ENCODE data around the gene SYNE1.
"Not testable (repeated sequence)": the region's sequence is repeated elsewhere in the genome, so short reads cannot be mapped to it uniquely, and the experiment has no call there.

The SYNE1 gene

DNA sequence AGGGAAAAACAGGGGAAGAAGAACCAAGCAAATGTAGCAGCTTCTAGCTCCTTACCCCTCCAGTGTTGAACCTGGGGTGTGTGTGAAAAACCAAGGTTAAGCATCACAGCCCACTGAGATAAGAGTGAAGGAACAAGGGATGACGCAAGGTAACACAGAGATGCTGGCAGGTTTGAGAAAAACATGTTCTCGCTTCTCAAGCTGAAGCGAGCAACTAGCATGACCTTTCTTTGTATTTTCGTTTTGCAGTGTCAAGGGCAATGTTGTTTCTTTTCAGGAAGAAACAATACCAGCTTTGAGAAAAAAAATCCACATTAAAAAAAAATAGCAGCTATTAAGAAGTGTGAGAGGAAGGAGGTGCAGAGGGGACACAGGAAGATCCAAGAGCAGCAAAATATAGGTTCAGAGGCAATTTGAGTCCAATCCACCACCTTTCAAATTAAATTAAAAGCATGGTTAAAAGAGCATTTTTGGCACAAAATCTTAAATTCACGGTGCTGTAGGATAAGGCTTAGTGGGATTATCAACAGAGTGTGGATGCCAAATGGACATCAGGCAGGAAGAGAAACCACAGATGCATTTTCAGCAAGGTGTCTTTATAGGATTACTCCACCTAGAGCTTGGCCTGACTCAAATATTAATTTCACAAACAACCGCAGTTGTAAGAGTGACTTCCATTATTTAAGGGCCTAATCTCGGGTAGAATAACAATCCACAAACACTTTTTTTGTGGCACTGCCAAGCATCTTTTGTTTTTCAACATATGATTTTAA lies 70.9 kb downstream of the SYNE1 start:
- DNase-seq (ENCODE audit: low spot score): no peak

DNA sequence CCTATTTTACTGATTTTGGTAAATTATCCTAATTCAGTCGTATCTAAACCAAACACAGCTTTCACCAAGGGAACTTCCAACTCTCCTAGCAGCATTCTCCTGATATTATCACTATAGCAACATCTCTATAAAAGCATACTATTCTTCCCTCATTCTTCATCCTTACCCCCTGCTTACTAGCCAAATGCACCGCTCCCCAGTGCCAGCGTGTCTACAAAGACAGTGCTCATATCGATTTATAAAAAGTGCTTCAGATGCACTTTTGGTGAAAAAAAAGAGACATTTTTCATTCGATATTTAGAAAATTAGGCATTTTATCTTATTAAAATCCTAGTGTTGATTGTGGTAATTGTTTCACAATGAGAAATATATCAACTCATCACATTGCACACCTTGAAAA lies 74.0 kb downstream of the SYNE1 start:
- DNase-seq (ENCODE audit: low spot score): no peak

DNA sequence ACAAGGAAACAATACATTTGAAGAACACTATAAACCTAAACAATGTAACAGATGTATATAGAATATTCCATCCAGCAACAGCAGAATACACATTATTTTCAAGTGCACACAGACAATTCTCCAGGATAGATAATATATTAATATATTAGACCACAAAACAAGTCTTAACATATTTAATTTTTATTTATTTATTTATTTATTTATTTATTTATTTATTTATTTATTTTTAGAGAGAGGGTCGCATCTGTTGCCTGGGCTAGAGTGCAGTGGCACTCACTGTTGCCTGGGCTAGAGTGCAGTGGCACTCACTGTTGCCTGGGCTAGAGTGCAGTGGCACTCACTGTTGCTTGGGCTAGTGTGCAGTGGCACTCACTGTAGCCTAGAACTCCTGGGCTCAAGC lies 78.4 kb downstream of the SYNE1 start:
- not testable (repeated sequence) for DNase-seq (ENCODE audit: low spot score)

DNA sequence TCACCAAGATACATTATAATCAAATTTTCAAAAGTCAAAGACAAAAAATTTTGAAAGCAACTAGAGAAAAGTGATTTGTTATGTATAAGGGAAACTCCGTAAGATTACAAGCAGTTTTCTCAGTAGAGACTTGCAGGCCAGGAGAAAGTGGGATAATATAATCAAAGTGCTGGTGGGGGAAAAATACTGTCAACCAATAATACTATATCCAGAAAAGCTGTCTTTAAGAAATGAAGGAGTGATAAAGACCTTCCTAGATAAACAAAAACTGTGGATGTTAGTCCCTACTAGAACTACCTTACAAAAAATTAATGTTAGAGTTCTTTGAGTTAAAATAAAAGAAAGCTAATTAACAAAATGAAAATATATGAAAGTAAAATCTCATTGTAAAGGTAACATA lies 79.7 kb downstream of the SYNE1 start:
- no peak for DNase-seq (ENCODE audit: low spot score)

DNA sequence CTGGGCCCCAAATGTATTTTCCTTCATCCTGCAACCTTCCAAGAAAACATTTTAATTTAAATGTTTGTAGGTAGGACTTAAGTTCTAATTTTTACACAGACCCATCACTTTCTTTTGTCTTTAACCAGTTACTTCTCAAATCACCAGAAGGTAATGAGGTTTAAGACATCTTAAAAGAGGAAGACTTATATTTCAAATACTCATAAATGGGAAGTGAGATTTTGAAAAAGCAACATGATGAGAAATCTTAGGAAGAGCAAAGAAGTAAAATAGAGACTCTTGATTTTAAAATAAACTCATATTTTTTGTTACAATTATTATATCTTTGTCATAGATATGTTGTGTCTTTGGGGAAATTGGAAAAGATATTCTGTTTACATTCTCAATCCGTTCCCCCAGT lies 82.3 kb downstream of the SYNE1 start:
- DNase-seq (ENCODE audit: low spot score): no peak

DNA sequence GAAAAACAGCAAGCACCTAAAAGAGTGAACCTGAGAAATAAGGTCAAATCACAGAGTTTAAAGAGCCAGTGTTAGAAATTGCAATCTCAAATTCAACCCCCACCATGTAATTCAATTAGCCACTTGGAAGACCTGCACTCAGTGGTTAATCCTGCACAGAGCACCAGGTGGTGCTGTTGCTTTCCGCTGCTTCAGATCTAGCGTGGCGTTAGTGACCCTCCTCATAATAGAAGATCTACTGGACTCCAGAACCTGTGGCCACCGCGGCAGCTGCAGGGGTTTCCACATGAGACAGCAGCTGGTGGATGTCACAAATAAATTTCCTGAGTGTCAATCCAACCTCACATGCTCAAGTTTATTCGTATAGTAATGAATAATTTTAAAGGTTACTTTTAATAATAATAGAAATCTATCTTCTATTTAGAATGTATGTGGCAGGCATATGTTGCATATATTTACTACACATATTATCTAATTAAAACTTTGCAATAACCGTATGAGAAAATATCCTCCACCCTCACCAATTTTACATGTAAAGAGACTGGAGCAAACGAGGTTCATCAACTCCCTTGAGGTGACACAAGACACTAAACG lies 84.4 kb downstream of the SYNE1 start:
- no peak for DNase-seq (ENCODE audit: low spot score)

DNA sequence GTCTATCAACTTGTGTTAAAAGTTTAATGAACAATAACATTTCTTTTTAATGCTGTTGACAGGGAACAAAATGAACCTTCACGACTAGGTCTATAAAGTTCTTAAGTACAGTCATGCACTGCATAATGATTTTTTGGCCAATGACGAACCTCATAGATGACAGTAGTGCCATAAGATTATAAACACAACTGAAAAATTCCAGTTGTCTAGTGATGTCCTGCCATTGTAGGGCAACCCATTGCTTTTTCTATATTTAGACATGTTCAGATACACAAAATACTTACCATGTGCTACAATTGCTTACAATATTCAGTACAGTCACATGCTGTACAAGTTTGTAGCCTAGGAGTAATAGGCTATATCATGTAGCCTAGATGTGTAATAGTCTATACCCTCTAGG lies 93.6 kb downstream of the SYNE1 start:
- no peak for DNase-seq (ENCODE audit: low spot score)

DNA sequence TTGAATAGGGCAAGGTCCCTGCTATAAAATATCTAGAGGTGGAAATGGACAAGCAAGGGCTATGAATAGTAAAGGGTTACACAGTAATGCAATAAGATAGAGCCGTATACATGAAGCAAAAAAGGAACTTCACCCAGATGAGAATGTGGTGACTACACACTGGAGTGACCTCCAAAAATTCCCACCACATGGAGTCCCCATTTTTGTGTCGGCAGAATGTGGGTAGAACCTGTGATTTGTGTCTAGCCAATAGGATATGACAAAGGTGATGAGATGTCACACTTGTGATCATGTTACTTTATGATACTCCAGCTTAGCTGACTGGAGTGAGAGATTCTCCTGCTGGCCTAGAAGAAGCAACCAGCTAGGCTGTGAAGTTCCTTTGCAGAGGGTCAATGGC lies 96.8 kb downstream of the SYNE1 start:
- no peak for DNase-seq (ENCODE audit: low spot score)

DNA sequence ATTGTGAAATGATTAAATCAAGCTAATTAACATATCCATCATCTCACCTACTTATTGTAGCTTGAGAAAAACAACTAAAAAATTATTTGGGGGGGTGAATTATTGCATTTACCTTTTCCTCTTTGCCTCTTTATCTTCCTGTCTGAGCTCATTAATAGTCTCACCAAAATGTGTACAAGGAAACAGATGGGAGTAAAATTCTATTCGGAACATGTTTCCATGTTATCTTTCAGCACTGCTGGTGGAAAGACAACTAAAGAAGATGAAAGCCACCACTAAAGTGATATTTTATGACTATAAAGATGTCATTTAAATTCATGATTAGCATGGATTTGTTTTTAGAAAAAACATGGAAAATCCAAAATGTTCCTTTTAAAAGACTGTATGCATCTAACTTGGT lies 102.6 kb downstream of the SYNE1 start:
- DNase-seq (ENCODE audit: low spot score): no peak

DNA sequence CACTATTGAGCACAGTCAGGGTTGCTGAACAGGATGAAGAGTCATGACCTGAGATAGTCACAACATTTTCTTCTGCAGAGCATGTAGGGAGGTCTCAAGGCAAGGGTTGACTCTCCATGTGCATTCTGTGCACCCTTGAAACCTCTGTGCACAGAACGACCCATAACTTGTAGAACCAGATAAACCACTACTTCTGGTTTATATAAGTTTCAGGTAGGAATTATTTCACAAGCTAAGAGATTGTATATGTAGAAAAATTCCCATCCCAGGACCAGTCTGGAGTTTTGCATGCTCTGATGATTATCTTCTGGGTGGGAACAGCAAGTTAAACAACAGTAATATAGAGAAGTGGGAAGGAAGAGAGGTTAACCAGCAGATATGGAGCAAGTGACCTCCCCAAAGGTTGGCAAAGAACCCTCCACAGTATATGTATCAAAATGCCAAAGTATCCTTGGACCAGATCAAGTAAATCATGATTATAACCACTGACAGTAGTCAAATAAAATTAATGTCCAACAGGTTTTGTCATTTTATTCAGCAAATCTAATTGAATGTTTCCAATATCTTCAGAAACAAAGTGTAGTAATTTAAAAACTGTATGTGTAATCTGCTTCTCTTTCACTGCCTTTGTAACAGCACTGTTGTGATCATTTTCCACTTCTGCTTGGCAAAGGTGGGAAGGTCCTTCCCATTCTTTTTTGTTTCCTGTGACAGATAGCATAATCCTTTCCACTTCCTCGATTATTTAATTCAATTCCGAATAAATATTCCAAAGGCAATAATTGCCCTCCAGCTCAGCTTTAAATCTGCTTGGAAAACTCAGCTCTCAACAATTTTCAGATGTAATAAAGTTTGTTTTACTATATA lies 104.4 kb downstream of the SYNE1 start:
- no peak for DNase-seq (ENCODE audit: low spot score)

DNA sequence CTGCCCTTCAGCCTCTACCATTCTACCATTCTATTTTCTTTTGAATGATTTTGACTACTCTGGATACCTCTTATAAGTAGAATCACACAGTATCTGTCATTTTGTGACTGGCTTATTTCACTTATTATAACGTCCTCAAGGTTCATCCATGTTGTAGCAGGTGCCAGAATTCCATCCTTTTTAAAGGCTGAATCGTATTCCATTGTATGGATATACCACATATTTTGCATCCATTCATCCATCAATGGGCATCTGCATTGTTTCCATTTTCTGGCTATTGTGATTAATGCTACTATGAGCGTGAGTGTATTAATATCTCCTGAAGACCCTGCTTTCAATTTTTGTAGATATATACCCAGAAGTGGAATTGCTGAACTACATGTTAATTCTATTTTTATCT lies 105.5 kb downstream of the SYNE1 start:
- no peak for DNase-seq (ENCODE audit: low spot score)

DNA sequence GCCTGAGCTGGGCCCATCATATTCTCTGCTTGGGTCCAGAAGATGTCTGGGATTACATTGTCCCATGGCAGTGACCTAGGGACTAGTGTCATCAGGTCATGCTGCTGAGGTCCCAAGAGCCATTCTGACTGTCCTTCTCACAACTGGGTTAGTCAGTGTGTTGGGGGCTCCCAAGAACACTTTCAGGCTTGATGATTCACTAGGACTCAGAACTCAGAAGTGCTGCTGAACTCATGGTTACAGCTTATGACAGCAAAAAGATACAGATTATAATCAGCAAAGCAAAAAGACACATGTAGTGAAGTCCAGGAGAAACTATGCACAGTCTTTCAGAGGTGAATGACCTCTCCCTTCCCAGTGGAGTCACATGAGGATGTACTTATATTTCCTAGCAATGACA lies 107.8 kb downstream of the SYNE1 start:
- no peak for DNase-seq (ENCODE audit: low spot score)

DNA sequence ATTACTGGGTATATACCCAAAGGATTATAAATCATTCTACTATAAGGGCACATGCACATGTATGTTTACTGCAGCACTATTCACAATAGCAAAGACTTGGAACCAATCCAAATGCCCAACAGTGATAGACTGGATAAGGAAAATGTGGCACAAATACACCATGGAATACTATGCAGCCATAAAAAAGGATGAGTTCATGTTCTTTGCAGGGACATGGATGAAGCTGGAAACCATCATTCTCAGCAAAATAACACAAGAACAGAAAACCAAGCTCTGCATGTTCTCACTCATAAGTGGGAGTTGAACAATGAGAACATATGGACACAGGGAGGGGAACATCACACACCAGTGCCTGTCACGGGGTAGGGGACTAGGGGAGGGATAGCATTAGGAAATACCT lies 123.0 kb downstream of the SYNE1 start:
- not testable (repeated sequence) for DNase-seq (ENCODE audit: low spot score)

DNA sequence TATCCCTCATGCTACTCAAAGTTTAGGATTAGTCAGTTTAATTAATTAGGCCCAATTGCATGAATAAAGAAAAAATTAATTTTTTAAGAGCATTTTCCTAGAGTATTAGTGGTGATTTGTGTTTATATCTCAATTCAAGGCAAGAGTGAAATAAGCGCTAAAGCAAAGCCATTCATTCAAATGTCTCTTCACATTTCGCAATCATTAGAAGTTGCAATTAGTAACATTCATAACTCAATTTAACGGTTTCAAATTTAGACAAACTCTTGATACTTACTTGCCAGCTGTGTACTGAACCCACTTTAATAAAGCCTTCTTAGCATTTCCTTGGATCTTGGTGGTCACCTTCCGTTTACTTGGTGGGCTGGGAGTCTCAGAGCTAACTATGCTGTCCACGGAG lies 127.2 kb downstream of the SYNE1 start:
- DNase-seq (ENCODE audit: low spot score): no peak

DNA sequence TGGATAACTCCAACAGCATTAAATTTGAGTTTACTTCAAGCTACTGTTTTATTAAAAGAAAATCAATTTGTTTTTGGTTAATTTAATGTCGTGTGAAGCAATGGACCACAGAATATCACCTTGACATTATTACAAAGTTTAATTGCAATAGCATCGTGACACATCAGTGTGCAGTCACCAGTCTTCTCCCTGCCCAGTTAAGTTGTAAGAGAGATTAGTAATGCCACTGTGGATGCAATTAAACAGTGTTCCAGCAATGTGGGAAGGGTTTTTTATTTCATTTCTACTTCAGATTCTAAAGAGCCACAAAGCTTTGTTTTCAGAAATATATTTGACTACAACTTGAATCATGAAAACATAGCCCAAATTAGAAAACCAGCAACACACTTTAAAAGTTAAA lies 128.7 kb downstream of the SYNE1 start:
- DNase-seq (ENCODE audit: low spot score): no peak

DNA sequence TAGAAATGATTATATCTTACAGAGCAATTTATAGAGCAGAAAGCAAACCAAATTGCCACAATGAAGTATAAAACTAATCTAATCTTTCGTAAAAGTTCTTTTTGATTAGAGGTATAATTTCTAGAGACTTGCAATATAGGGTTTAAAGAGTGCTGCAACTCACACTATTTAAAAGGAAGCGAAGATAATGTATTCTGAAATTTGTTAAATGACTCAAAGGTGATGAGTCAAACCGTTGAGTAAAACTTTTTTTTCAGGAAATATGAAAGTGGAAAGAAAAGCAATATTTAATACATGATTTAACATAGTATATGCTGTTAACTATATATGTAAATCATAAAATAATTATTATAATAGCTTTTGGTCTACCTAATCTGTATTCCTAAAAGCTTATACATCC lies 133.6 kb downstream of the SYNE1 start:
- DNase-seq (ENCODE audit: low spot score): no peak

DNA sequence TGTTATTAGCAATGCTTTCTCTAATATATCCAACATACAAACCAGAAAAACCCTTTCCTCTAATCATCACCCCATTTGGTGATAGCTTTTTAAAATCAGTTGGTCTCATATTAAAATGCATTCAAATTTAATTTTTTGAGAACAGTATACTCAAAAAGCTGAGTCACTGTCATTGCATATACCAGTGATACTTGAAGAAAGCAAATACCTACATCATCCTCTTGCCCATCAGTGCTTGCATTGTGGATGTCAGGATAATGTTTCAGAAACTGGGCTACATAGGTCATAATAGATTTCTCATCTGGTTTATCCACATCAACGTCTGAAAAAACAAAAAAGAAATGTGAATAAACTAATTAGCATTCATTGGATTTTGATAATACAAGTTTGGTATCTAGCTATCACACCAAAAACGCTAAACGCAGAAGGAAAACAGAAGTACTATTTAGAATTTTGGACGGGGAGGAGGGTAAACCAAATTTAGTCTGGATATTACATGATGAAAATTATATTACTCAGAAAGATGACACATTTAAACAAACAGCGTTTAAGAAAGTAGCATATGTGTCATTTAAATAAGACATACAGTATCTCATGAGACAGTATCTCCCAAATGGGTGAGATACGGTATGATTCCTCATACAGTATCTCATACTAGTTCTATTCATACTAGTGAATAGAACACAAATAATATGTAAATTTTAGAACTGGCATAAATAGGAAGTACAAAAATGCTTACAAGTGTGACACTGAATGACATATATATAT lies 134.6 kb downstream of the SYNE1 start:
- no peak for DNase-seq (ENCODE audit: low spot score)

DNA sequence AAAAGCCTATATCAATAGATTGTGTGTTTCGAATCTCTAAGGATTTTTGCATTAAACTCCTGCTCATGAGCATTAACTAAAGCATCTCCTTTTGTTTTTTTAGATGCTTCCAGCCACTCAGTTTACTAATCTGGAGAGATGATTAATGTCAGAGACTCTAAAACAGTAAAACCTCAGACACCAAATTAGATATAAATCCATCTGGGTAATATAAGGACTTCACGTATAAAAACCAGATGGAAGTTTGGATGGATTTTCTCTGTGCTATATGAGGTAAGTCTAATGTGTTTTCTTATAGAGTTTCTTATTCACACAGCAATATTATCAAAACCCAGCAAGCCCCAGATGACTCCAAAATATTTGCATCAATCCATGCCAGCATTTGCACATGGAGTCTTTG lies 137.2 kb downstream of the SYNE1 start:
- no peak for DNase-seq (ENCODE audit: low spot score)

DNA sequence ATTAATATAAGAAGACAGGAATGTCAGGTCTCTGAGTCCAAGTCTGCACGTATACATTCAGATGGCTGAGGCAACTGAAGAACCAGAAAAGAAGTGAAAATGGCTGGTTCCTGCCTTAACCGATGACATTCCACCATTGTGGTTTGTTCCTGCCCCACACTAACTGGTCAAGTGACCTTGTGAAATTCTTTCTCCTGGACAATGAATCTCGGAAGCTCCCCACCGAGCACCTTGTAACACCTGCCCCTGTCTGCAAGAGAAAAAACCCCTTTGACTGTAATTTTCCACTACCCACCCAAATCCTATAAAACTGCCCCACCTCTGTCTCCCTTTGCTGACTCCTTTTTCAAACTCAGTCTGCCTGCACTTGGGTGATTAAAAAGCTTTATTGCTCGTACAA lies 140.4 kb downstream of the SYNE1 start:
- no peak for DNase-seq (ENCODE audit: low spot score)

DNA sequence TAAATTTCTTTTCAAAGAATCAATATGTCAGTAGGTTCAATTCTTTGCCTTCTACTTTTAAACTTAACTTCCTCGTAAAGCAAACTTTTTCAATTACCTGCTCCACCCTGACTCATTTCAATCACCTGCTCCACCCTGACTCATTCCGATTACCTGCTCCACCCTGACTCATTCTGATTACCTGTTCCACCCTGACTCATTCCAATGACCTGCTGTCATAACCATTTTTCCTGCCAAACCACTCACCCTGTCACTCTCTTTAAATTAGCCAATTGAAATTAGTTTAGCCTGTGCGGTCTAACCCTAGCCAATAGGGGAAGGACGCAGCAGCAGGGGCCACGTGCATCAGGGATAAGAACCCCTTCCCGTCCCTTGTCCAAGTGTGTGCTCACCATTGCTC lies 141.7 kb downstream of the SYNE1 start:
- not testable (repeated sequence) for DNase-seq (ENCODE audit: low spot score)

DNA sequence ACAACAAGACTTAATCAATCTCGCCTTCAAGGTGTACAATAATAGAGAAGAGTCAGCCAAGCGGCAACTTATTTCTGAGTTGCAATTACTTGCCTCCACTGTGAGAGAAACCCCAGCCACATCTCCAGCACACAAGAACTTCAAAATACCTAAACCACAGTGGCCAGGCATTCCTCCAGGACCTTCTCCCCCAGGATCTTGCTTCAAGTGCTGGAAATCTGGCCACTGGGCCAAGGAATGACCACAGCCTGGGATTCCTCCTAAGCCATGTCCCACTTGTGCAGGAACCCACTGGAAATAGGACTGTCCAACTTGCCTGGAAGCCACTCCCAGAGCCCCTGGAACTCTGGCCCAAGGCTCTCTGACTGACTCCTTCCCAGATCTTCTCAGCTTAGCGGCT lies 144.9 kb downstream of the SYNE1 start:
- DNase-seq (ENCODE audit: low spot score): not testable (repeated sequence)

DNA sequence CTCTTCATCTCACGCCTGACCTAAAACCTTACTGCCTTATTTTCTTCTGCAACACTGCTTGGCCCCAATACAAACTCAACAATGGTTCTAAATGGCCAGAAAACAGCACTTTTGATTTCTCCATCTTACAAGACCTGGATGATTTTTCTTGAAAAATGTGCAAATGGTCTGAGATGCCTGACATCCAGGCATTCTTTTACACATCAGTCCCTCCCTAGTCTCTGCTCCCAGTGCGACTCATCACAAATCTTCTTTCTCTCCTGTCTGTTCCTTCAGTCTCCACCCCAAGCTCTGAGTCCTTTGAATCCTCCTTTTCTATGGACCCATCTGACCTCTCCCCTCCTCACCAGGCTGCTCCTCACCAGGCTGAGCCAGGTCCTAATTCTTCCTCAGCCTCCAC lies 145.7 kb downstream of the SYNE1 start:
- not testable (repeated sequence) for DNase-seq (ENCODE audit: low spot score)
